ENCODE results near the gene ZCCHC17.

The ZCCHC17 gene

GRCh38 chr1:31302709-31303441, 6.0 kb downstream of the ZCCHC17 start:
- no peak for DNase-seq

DNA sequence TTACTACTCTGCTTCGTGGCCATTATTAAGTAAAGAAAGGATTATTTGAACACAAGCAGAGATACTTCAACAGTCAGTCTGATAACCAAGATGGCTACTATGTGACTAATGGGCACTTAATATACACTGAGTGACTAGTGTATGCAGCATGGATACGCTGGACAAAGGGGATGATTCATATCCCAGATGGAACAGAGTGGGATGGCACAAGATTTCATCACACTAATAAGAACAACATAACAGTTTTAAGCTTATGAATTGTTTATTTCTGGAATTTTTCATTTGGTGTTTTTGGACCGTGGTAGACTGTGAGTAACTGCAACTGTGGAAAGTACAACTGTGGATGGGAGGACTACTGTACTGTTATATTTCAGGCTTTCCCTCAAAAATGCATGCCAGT, 9.4 kb downstream of the ZCCHC17 start:
- DNase-seq: no peak

DNA sequence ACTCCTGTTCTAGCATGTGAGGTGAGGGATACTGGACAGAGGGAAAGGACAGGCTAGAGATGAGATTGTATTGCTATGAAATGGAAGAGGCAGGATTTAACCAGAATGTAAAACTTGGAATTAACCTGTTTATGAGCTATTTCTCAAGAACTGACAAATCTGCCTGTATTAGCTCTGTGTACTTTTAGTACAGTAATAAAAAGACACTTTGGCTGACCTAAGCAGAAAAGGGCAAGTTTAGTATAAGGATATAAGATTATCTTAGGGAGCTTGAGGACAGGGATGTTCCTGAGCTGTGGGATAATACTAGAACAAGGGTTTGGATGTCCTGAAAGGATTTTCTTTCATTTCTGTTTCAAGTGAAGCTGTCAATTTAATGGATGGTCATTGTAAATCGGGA, 11.2 kb downstream of the ZCCHC17 start:
- DNase-seq: no peak

GRCh38 chr1:31310198-31310597, 13.4 kb downstream of the ZCCHC17 start:
- no peak for DNase-seq

GRCh38 chr1:31315902-31316301, 19.1 kb downstream of the ZCCHC17 start:
- DNase-seq: no peak

DNA sequence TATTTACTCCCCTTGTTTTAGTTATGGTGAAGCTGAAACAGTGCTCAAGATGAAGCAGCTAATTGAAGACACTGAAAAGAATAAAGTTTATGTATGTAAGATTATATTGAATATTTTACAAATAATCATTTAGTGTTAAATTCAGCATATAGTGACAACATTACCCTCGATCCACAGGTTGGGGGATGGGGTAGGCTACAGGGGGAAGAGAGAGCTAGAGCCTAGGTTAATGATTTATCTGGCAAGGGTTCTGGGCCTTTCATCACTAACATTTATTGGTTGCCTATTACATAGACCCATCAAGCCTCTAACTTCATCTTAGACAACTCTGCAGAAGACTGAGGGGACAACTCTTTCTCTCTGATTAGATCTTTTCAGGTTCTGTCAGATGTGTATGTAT, 21.3 kb downstream of the ZCCHC17 start:
- no peak for DNase-seq

DNA sequence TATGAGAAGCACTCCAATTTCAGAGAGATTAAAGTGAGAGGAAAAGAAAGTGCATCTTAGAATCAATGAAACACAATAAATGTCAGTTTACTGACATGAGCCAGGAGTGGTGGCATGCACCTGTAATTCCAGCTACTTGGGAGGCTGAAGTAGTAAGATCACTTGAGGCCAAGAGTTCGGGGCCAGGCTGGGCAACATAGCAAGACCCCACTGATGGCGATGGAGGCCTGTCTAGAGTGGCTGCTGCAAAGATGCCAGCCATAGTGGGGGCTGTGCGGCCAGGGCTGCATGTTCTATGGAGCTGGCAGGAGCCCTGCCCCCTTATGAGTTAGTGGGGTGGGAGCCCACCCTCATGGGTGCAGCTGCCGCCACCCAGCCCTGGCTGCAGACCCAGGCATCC, 27.3 kb downstream of the ZCCHC17 start:
- DNase-seq: no peak

DNA sequence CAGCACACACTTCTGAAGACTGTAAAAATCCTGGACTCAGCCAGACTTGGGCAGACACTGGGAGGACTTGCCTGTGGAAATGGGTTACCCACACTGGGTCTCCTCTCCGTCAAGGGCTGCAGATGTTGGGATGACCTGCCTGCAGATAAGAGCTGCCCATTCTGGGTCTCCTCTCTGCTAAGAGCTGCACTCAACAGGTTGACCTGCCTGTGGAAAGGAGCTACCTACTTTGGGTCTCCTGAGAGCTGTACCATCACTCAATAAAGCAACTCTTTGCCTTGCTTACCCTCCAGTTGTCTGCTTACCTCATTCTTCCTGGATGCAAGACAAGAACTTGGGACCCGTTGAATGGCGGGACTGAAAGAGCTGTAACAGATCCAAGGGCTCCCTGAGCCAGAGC, 28.2 kb downstream of the ZCCHC17 start:
- no peak for DNase-seq

GRCh38 chr1:31326461-31326860, 29.6 kb downstream of the ZCCHC17 start:
- no peak for DNase-seq

- no peak for DNase-seq
These were observed 30.5 kb downstream of the ZCCHC17 start for GRCh38 chr1:31327381-31327780.

GRCh38 chr1:31335007-31335406, 38.2 kb downstream of the ZCCHC17 start:
- peak in 5 of 51 donors; percentile 1 to 56 (median 17) for DNase-seq

DNA sequence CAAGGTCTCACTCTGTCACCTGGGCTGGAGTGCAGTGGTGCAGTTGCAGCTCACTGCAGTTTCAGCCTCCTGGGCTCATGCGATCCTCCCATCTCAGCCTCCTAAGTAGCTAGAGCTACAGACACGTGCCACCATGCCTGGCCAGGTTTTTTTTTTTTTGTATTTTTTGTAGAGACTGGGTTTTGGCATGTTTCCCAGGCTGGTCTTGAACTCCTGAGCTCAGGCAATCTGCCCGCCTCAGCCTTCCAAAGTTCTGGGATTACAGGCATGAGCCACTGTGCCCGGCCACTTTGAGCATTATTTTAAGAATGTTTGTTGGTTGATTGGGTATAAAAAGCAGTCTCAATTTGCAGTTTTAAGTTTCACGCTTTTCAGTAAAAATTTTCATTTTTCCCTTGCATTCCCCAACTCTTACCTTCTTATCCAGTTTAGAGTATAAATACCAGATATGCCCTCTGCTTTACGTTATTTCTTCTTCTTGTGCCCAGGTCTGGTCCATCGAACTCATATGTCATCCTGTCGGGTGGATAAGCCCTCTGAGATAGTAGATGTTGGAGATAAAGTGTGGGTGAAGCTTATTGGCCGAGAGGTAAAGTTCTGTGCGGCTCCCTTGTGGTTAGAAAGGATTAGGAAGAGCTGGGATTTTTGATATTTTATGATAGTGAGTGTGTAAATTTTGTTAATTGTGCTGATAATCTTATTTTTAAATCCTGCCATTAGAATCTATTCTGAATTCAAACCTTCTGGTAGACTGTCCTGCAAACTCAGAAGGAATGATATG, 40.0 kb downstream of the ZCCHC17 start:
- DNase-seq: no peak

DNA sequence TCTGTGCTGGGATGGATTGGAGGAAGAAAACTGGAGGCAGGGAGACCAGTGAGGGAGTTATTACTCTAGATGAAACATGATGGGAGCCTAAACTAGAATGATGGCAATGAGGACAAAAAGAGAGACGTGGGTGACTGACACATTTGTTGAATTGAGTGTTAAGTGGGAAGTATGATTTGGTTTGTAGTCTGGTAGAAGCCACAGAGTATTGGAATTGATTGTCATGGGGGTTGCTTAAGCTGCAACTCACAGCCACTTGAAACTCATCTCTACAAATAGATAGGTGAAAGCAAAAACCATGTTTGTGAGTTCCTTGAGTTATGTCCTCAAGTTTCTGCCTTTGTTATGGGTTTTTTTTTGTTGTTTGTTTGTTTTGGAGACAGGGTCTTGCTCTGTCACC, 47.7 kb downstream of the ZCCHC17 start:
- DNase-seq: no peak

DNA sequence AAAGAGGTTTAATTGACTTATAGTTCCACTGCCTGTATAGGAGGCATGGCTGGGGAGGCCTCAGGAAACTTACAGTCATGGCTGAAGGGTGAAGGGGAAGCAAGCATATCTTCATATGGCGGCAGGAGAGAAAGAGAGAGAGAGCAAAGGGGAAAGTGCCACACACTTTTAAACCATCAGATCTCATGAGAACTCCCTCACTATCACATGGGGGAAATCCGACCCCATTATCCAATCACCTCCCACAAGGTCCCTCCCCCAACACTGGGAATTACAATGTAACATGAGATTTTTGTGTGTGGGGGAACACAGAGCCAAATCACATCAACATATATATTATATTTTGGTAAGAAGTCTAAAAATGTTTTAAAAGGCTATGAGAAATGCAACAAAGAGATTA, 48.8 kb downstream of the ZCCHC17 start:
- DNase-seq: no peak

GRCh38 chr1:31346785-31347184, 50.0 kb downstream of the ZCCHC17 start:
- DNase-seq: no peak

- DNase-seq: no peak
These were observed 51.6 kb downstream of the ZCCHC17 start for GRCh38 chr1:31348449-31348848.

- no peak for DNase-seq
These were observed 57.5 kb downstream of the ZCCHC17 start for GRCh38 chr1:31354283-31354682.

DNA sequence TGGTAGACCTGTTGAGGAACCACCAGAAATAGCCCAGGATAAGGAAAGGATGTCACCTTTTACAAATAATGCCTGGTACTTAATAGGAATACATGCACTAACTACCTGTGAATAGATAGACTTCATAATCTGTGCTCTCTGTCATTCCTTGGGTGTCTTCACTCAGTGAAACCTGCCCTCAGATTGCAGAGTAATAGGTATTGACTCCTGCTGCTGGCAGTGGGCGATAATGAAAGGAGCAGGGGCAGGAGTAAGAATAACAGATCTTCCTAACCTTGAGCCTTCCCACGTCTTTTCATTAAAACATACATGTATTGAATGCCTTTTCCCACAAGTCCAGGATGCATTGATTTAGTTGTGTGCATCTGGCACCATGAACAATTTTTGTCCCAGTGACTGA, 59.6 kb downstream of the ZCCHC17 start:
- DNase-seq: no peak

GRCh38 chr1:31361607-31362006, 64.8 kb downstream of the ZCCHC17 start:
- no peak for DNase-seq

- no peak for DNase-seq
These were observed 65.2 kb downstream of the ZCCHC17 start for GRCh38 chr1:31362032-31362431.

- DNase-seq: no peak
These were observed 67.9 kb downstream of the ZCCHC17 start for GRCh38 chr1:31364561-31365250.

- no peak for DNase-seq
These were observed 70.0 kb downstream of the ZCCHC17 start for GRCh38 chr1:31366796-31367195.
